HEK293T (cell line): ENCODE measurements around the gene MCL1.

ENCODE experiments used
- BHLHE40 ChIP-seq: fragments of 450-650 bp; IDR thresholded peaks from 2 replicates; pipeline ENCODE4 v1.6.1; 2016; ENCODE audit warnings: mild to moderate bottlenecking, moderate library complexity, borderline replicate concordance
- FOXM1 ChIP-seq: fragments of 450-650 bp; IDR thresholded peaks from 2 replicates; pipeline ENCODE4 v1.6.1; 2017; ENCODE audit warnings: mild to moderate bottlenecking, borderline replicate concordance
- HDGF ChIP-seq: fragments of 450-650 bp; IDR thresholded peaks from 2 replicates; pipeline ENCODE4 v1.6.1; 2017; ENCODE audit warnings: antibody characterized with exemption, borderline replicate concordance
- NFRKB ChIP-seq: fragments of 450-650 bp; IDR thresholded peaks from 2 replicates; pipeline ENCODE4 v1.6.1; 2016; ENCODE audit warnings: mild to moderate bottlenecking, moderate library complexity
- PKNOX1 ChIP-seq: fragments of 450-650 bp; IDR thresholded peaks from 2 replicates; pipeline ENCODE4 v1.6.1; 2016
- SP1 ChIP-seq: fragments of 450-650 bp; IDR thresholded peaks from 2 replicates; pipeline ENCODE4 v1.6.1; 2017
- SUZ12 ChIP-seq: fragments of 450-650 bp; IDR thresholded peaks from 2 replicates; pipeline ENCODE4 v1.6.1; 2016; ENCODE audit warnings: mild to moderate bottlenecking
- TARDBP ChIP-seq: fragments of 450-650 bp; IDR thresholded peaks from 2 replicates; pipeline ENCODE4 v1.6.1; 2016

GRCh38 chr1:150543500-150544143 is 35.8 kb downstream of the MCL1 start:
- TF ChIP-seq SUZ12 (no peak), BHLHE40 (no peak), SP1 (no peak), TARDBP (no peak), FOXM1 (no peak), NFRKB (no peak), PKNOX1 (no peak), HDGF (no peak)
